ENCODE results near the gene CARD8.
"Not testable (repeated sequence)": the region's sequence is repeated elsewhere in the genome, so short reads cannot be mapped to it uniquely, and the experiment has no call there.

The CARD8 gene

GRCh38 chr19:48274173-48274572 is 18.5 kb upstream of the CARD8 start:
- TF ChIP-seq CTCF (IDR thresholded peaks at IDR 0.05) = no peak
- intact Hi-C loops (cut with DNase I; ENCODE audit: low total_unique reads) = no loop called here

GRCh38 chr19:48271531-48272151 is 15.9 kb upstream of the CARD8 start:
- Histone ChIP-seq H3K27ac (no peak overlapping the region), H3K4me1 (peaks cover 0 to 17% (median 11%) of the 10 kb centered on the region in 4 donors), H3K9me3 (no peaks in the 10 kb centered on the region), H3K27me3 (peaks cover 0 to 33% of the 10 kb centered on the region in 2 donors), H3K36me3 (no peaks in the 10 kb centered on the region), H3K4me3 (peak overlapping the region; percentile 19 to 38)
- DNase-seq = peak in 1 of 2 donors; percentile 31
- intact Hi-C loops (cut with DNase I; ENCODE audit: low total_unique reads) = no loop called here
- no peak for TF ChIP-seq CTCF (IDR thresholded peaks at IDR 0.05)

More at GRCh38 chr19:48274173-48274572, 18.5 kb upstream of the CARD8 start:
- Histone ChIP-seq H3K4me1 (peaks cover 0 to 17% (median 11%) of the 10 kb centered on the region in 4 donors), H3K36me3 (no peaks in the 10 kb centered on the region), H3K4me3 (no peak overlapping the region), H3K27me3 (peaks cover 0 to 36% of the 10 kb centered on the region in 2 donors), H3K27ac (no peak overlapping the region), H3K9me3 (no peaks in the 10 kb centered on the region)
- no peak for DNase-seq

- intact Hi-C loops (cut with DNase I; ENCODE audit: low total_unique reads); H3K27ac ChIP-seq; DNase-seq: not testable (repeated sequence)
These were observed 13.9 kb upstream of the CARD8 start for GRCh38 chr19:48269617-48270026.

GRCh38 chr19:48265326-48265725 is 9.6 kb upstream of the CARD8 start:
- intact Hi-C loops (cut with DNase I; ENCODE audit: low total_unique reads); H3K4me3 ChIP-seq; DNase-seq; H3K36me3 ChIP-seq; H3K4me1 ChIP-seq; H3K27ac ChIP-seq; H3K9me3 ChIP-seq: not testable (repeated sequence)
- H3K27me3 ChIP-seq = peaks cover 0 to 31% of the 10 kb centered on the region in 2 donors

More at GRCh38 chr19:48269617-48270026, 13.9 kb upstream of the CARD8 start:
- Histone ChIP-seq H3K4me1 (peaks cover 0 to 17% (median 11%) of the 10 kb centered on the region in 4 donors), H3K27me3 (peaks cover 0 to 43% of the 10 kb centered on the region in 2 donors)
- not testable (repeated sequence) for H3K36me3 ChIP-seq, H3K9me3 ChIP-seq, H3K4me3 ChIP-seq

- DNase-seq; H3K4me1 ChIP-seq; H3K9me3 ChIP-seq; H3K36me3 ChIP-seq; intact Hi-C loops (cut with DNase I; ENCODE audit: low total_unique reads): not testable (repeated sequence)
- H3K27me3 ChIP-seq = peaks cover 0 to 11% of the 10 kb centered on the region in 2 donors
- H3K4me3 ChIP-seq = peak overlapping the region; percentile 53 to 63
- H3K27ac ChIP-seq = peak overlapping the region in 1 of 2 donors; percentile 49
These were observed 4.6 kb upstream of the CARD8 start for GRCh38 chr19:48260359-48260714.

- not testable (repeated sequence) for DNase-seq, H3K27ac ChIP-seq, H3K4me3 ChIP-seq, H3K27me3 ChIP-seq, H3K9me3 ChIP-seq, H3K36me3 ChIP-seq
- intact Hi-C loops (cut with DNase I; ENCODE audit: low total_unique reads) = loop anchor here (10.0 kb wide), 1 partner anchor 84 kb away; the partner anchor contains the start of genes LIG1 and ZSWIM9
- peaks cover 0 to 12% (median 11%) of the 10 kb centered on the region in 4 donors for H3K4me1 ChIP-seq
These were observed 3.3 kb upstream of the CARD8 start for GRCh38 chr19:48258992-48259391.

- Histone ChIP-seq H3K36me3 (no peaks in the 10 kb centered on the region), H3K9me3 (no peaks in the 10 kb centered on the region), H3K4me3 (no peak overlapping the region), H3K4me1 (peaks cover 0 to 17% (median 13%) of the 10 kb centered on the region in 4 donors), H3K27ac (no peak overlapping the region), H3K27me3 (no peaks in the 10 kb centered on the region)
- DNase-seq = no peak
- TF ChIP-seq CTCF (IDR thresholded peaks at IDR 0.05) = no peak
- intact Hi-C loops (cut with DNase I; ENCODE audit: low total_unique reads) = loop anchor here (10.0 kb wide), 1 partner anchor 84 kb away; the partner anchor contains the start of genes LIG1 and ZSWIM9
These were observed 2.6 kb upstream of the CARD8 start for GRCh38 chr19:48258350-48258749.

Measured in tibial artery (tissue), 4 donors.